Osteoblast (primary cell): ENCODE results near the gene MMP23B. TPM values are rescaled to one million over a fixed set of nuclear protein-coding genes. Genes with fewer than 3 reads are reported as not detected.
A peak's percentile ranks its signal among the peaks of the same experiment; 100 is the strongest.

Experiments used
- DNase-seq: peaks from one replicate; pipeline ENCODE4 v3.0.0; 2011; ENCODE audit warnings: low spot score, mixed read lengths; ENCODE audit not compliant: insufficient read length; ENCODE audit errors: missing footprints
- H2AFZ ChIP-seq: 2 replicates; pipeline ENCODE4 v1.6.0; 2011; ENCODE audit warnings: mild to moderate bottlenecking, low read length
- H3K27ac ChIP-seq: 2 replicates; pipeline ENCODE4 v1.5.1; 2011; ENCODE audit warnings: mild to moderate bottlenecking, low read depth, low read length, moderate library complexity
- H3K27me3 ChIP-seq: 2 replicates; pipeline ENCODE4 v1.6.0; 2012; ENCODE audit warnings: mild to moderate bottlenecking, control low read depth, inconsistent platforms, low read length, moderate library complexity; ENCODE audit not compliant: insufficient read depth
- H3K36me3 ChIP-seq: 2 replicates; pipeline ENCODE4 v1.5.1; 2011; ENCODE audit warnings: mild to moderate bottlenecking, low read length, control low read depth, moderate library complexity; ENCODE audit not compliant: insufficient read depth
- H3K4me1 ChIP-seq: 2 replicates; pipeline ENCODE4 v1.5.1; 2011; ENCODE audit warnings: mild to moderate bottlenecking, low read length, control low read depth, moderate library complexity; ENCODE audit not compliant: insufficient read depth
- H3K4me2 ChIP-seq: 2 replicates; pipeline ENCODE4 v1.6.0; 2011; ENCODE audit warnings: mild to moderate bottlenecking, low read length; ENCODE audit not compliant: insufficient read depth
- H3K4me3 ChIP-seq: fragments of 200-600 bp; sonication (generic); 3 replicates; pipeline ENCODE4 v1.5.1; 2012; ENCODE audit warnings: mild to moderate bottlenecking, low read length, inconsistent platforms; ENCODE audit not compliant: insufficient read depth
- H3K79me2 ChIP-seq: 2 replicates; pipeline ENCODE4 v1.6.0; 2012; ENCODE audit warnings: mild to moderate bottlenecking, low read length, control low read depth, inconsistent platforms; ENCODE audit not compliant: insufficient read depth
- H3K9me3 ChIP-seq: 2 replicates; pipeline ENCODE4 v1.5.1; 2011; ENCODE audit warnings: low read depth, low read length, control low read depth
- H4K20me1 ChIP-seq: 2 replicates; pipeline ENCODE4 v1.6.0; 2012; ENCODE audit warnings: mild to moderate bottlenecking, low read length, control low read depth; ENCODE audit not compliant: insufficient read depth
- CTCF ChIP-seq: IDR thresholded peaks from 2 replicates; pipeline ENCODE4 v1.5.1; 2011; ENCODE audit warnings: mild to moderate bottlenecking, low read depth, low read length, moderate library complexity; ENCODE audit errors: extremely low read depth
- total RNA-seq: library from RNA; depleted of rRNA; stranded (reverse); fragments of >200 nt; gene quantifications from 2 replicates; pipeline ENCODE4 v1.2.3, GENCODE V29; 2012

The MMP23B gene
- total RNA-seq, 1 donor, result 1.1 TPM

DNA sequence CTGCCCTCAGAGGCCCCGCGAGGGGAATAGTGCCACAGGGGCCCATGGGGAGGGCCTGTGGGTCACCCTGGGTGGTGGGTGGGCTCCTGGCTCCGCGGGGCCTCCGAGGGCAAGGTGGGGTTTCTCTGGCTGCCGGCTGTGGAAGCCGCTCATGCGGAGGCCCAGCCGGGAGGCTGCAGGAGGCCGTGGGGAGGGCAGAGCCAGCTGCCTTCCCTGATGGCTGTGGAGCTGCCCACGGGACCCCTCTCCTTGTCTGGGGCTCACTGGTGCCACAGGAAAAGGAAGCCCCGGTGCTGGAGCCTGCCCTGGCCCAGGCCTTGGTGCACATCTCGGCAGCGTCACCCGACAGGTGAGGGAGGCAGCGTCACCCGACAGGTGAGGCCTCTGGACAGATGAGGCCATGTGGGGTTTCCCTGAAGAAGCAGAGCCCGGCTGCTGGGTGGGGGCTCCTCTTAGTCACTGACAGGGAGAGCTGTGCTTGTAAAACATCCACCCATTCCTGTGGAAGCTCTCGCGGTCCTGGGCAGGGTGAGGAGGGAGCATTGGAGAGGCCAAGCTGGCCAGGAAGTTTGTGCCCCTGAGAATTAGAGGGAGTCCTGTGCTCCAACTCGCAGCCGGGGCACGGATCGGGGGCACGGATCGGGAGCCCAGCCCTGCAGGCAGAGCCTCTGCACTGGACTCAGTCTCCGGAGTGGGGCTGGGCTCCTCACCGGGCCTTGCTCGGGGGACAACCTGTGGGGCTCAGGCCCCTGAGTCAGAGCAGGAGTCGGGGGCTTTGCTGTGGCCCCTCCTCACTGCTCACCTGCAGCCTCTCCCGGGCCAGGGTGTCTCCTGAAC lies 10.6 kb upstream of the MMP23B start:
- no peaks in the 10 kb centered on the region for H3K9me3 ChIP-seq
- H3K4me2 ChIP-seq, result no peak overlapping the region
- H4K20me1 ChIP-seq, result peaks cover 30% of the 10 kb centered on the region
- H3K27me3 ChIP-seq, result no peaks in the 10 kb centered on the region
- H3K27ac ChIP-seq, result no peak overlapping the region
- peak; percentile 88 for DNase-seq
- no peak overlapping the region for H2AFZ ChIP-seq
- peaks cover 26% of the 10 kb centered on the region for H3K79me2 ChIP-seq
- H3K36me3 ChIP-seq, result peaks cover 4% of the 10 kb centered on the region
- TF ChIP-seq CTCF, result no peak
- H3K4me3 ChIP-seq, result no peak overlapping the region
- H3K4me1 ChIP-seq, result peaks cover 10% of the 10 kb centered on the region

GRCh38 chr1:1622010-1622787 lies 9.8 kb upstream of the MMP23B start:
- Histone ChIP-seq H3K9me3 (no peaks in the 10 kb centered on the region), H3K4me2 (no peak overlapping the region), H3K27me3 (no peaks in the 10 kb centered on the region), H3K4me3 (no peak overlapping the region), H3K36me3 (peaks cover 4% of the 10 kb centered on the region), H3K27ac (no peak overlapping the region), H3K79me2 (peaks cover 18% of the 10 kb centered on the region), H2AFZ (no peak overlapping the region), H4K20me1 (peaks cover 24% of the 10 kb centered on the region), H3K4me1 (peaks cover 2% of the 10 kb centered on the region)
- DNase-seq, result peak; percentile 92
- TF ChIP-seq CTCF, result no peak

DNA sequence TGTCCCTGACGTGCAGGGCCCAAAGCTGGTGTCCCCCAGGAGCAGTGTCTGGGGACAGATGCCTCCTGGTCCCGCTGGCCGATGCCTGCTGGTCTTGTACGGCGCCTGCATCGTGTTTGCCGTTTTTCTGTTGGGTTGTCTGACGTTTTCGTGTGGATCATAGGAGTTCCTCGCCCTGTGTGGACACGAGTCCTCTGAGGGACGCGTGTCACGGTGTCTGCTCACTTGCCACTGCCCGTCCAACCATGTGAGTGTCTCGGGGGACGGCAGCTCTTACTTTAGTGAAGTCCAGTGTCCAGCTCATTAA lies 9.2 kb upstream of the MMP23B start:
- no peaks in the 10 kb centered on the region for H3K36me3 ChIP-seq
- no peak overlapping the region for H3K4me2 ChIP-seq
- no peak overlapping the region for H2AFZ ChIP-seq
- H3K79me2 ChIP-seq, result peaks cover 13% of the 10 kb centered on the region
- H3K27me3 ChIP-seq, result no peaks in the 10 kb centered on the region
- H4K20me1 ChIP-seq, result peaks cover 19% of the 10 kb centered on the region
- H3K4me1 ChIP-seq, result no peaks in the 10 kb centered on the region
- no peak overlapping the region for H3K27ac ChIP-seq
- H3K4me3 ChIP-seq, result no peak overlapping the region
- DNase-seq, result no peak
- TF ChIP-seq CTCF, result no peak
- no peaks in the 10 kb centered on the region for H3K9me3 ChIP-seq

DNA sequence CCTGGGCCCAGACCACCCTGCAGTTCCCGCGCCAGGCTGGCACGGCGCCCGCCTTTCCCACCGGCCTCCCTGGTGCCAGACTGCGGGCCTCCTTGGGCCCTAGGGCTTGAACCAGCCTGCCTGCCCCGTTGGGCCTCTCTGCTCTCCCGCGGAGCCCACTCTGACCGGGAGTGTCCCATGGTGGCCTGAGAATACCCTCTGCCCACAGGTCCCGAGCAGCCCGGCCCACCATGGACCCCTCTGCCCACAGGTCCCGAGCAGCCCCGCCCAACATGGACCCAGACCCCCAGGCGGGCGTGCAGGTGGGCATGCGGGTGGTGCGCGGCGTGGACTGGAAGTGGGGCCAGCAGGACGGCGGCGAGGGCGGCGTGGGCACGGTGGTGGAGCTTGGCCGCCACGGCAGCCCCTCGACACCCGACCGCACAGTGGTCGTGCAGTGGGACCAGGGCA lies 8.8 kb upstream of the MMP23B start:
- Histone ChIP-seq H3K4me1 (no peaks in the 10 kb centered on the region), H3K4me3 (no peak overlapping the region), H3K36me3 (no peaks in the 10 kb centered on the region), H3K9me3 (no peaks in the 10 kb centered on the region), H3K27me3 (no peaks in the 10 kb centered on the region), H3K79me2 (peaks cover 8% of the 10 kb centered on the region), H2AFZ (no peak overlapping the region), H4K20me1 (peaks cover 16% of the 10 kb centered on the region), H3K27ac (no peak overlapping the region), H3K4me2 (no peak overlapping the region)
- TF ChIP-seq CTCF, result no peak
- DNase-seq, result peak; percentile 50
